ENCODE results near the gene AGAP3. TPM values are rescaled to one million over a fixed set of nuclear protein-coding genes. Genes with fewer than 3 reads are reported as not detected.

Gene AGAP3
- total and polyA plus RNA-seq, 2 of the 4 experiments (the other 2 are of a cell fraction), result 35.3 to 93.9 TPM

DNA sequence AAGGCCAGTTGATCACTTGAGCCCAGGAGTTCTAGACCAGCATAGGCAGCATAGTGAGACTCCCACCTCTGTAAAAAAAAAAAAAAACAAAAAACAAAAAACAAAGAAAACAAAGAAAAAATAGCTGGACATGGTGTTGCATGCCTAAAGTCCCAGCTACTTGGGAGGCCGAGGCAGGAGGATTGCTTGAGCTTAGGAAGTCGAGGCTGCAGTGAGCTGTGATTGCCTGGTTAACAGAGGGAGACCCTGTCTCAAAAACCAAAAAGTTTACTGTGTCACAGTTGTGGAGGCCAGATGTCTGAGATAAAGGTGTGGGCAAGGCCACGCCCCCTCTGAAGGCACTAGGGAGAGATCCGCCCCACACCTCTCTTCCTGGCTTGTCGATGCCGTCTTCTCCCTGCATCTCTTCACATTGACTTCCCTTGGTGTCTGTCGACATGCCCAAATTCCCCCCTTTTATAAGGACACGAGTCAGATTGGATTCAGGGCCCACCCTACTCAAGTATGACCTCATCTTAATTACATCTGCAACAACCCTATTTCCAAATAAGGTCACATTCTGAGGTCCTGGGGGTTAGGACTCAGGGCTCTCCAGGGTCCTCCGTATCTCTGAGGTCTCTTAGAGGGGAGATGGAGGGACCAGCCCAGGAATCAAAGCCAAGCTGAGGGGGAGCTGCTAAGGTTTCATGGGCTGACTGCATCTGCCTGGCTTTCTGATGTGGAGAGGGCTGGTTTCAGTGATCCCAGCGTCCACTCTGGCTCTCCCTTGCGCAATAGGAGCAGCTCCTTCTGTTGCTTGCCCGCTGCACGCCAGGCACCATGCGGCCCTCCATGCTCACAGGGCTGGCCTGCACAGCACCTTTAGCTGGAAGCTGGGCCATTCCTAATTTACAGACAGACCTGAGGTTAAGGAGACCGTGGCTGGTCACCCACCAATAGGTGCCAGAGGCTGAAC, 23.1 kb downstream of the AGAP3 start:
- CTCF ChIA-PET, result interaction anchor here (0.6 to 1.7 kb wide), 4 partner anchors 9 to 95 kb away, joined by 3 to 5 read pairs (median 3); no protein-coding TSS in a partner anchor
- peaks cover 5% of the 10 kb centered on the region for H3K36me3 ChIP-seq (ENCODE audit: control insufficient read depth, insufficient read depth, low read length)
- DNase-seq, result no peak
- H3K79me1 ChIP-seq (ENCODE audit: low read depth in 1 of 2, low read length in 2 of 2), result peaks cover 27 to 86% of the 10 kb centered on the region in 2 experiments
- no peak overlapping the region for H3K4me2 ChIP-seq (ENCODE audit: low read depth, low read length)
- H2AFZ ChIP-seq (replicated peaks; ENCODE audit: low read length, poor library complexity), result no peak overlapping the region
- peaks cover 23% of the 10 kb centered on the region for H3K9me1 ChIP-seq (ENCODE audit: insufficient read depth, low read length)
- peak overlapping the region; percentile 61 for H2BK120ac ChIP-seq (ENCODE audit: low read depth, low read length)
- no peak overlapping the region for H3K56ac ChIP-seq (ENCODE audit: extremely low read depth, insufficient read depth, low read length)
- H3K18ac ChIP-seq (ENCODE audit: low read depth, low read length), result no peak overlapping the region
- no peak overlapping the region for H3K9ac ChIP-seq (ENCODE audit: low read depth, low read length)
- ATAC-seq (ENCODE audit: low read depth), result no peak
- no peak overlapping the region for H3K4me3 ChIP-seq (ENCODE audit: insufficient read depth, low read depth, low read length)
- peaks cover 83% of the 10 kb centered on the region for H4K20me1 ChIP-seq (ENCODE audit: insufficient read depth, low read length)
- dilution Hi-C loops (cut with HindIII; ENCODE audit: low sequenced_read_pairs, unreplicated experiment) (no loop called here), intact Hi-C loops (cut with micrococcal nuclease) (loop anchor here (2.0 to 5.0 kb wide), 4 partner anchors 97 to 331 kb away; no protein-coding TSS in a partner anchor), in situ Hi-C loops (cut with MboI; ENCODE audit: low sequenced_read_pairs) (loop anchor here (5.0 to 25.0 kb wide), 3 partner anchors 87 to 322 kb away; partner anchors contain the start of gene ATG9B)
- peak overlapping the region; percentile 80 for H2AK9ac ChIP-seq (replicated peaks; ENCODE audit: low read depth, low read length, poor library complexity)
- H2BK20ac ChIP-seq (ENCODE audit: low read depth, low read length), result 0 out of 2 replicates have a peak overlapping the region, but pooled peaks have one; percentile 43
- no peak overlapping the region for H2BK5ac ChIP-seq (ENCODE audit: low read depth, low read length, poor library complexity, severe bottlenecking)
- H4K91ac ChIP-seq (ENCODE audit: insufficient read depth, low read depth, low read length), result peak overlapping the region; percentile 38; the same call in 1 of the 2 replicates
- H3K9me3 ChIP-seq (ENCODE audit: control insufficient read depth, insufficient read depth, low read length), result no peaks in the 10 kb centered on the region
- H4K5ac ChIP-seq (ENCODE audit: low read depth, low read length), result no peak overlapping the region; the same call in 1 of the 2 replicates
- peak overlapping the region; percentile 86 for H3K4ac ChIP-seq (ENCODE audit: low read depth, low read length)
- peak overlapping the region; percentile 53 for H3K27ac ChIP-seq (ENCODE audit: insufficient read depth, low read length)
- no peak overlapping the region for H2BK15ac ChIP-seq (ENCODE audit: low read depth, low read length)
- peak overlapping the region; percentile 29 to 69 for H4K8ac ChIP-seq (ENCODE audit: low read depth in 2 of 2, low read length in 2 of 2)
- TF ChIP-seq BHLHE40 (IDR thresholded peaks at IDR 0.05; ENCODE audit: low read depth, low read length), result no peak
- no peak for TF ChIP-seq NFE2L2 (IDR thresholded peaks at IDR 0.05; ENCODE audit: low read depth, low read length)
- peak; percentile 98 for TF ChIP-seq CEBPB (IDR thresholded peaks at IDR 0.05; ENCODE audit: low read depth, low read length)
- no peak for TF ChIP-seq POLR2A (IDR thresholded peaks at IDR 0.05; ENCODE audit: low read depth, low read length)
- TF ChIP-seq, protein P1, sequence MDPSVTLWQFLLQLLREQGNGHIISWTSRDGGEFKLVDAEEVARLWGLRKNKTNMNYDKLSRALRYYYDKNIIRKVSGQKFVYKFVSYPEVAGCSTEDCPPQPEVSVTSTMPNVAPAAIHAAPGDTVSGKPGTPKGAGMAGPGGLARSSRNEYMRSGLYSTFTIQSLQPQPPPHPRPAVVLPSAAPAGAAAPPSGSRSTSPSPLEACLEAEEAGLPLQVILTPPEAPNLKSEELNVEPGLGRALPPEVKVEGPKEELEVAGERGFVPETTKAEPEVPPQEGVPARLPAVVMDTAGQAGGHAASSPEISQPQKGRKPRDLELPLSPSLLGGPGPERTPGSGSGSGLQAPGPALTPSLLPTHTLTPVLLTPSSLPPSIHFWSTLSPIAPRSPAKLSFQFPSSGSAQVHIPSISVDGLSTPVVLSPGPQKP (IDR thresholded peaks at IDR 0.05; ENCODE audit: borderline replicate concordance, low read depth, low read length), result no peak
- TF ChIP-seq, protein P2, sequence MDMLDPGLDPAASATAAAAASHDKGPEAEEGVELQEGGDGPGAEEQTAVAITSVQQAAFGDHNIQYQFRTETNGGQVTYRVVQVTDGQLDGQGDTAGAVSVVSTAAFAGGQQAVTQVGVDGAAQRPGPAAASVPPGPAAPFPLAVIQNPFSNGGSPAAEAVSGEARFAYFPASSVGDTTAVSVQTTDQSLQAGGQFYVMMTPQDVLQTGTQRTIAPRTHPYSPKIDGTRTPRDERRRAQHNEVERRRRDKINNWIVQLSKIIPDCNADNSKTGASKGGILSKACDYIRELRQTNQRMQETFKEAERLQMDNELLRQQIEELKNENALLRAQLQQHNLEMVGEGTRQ (IDR thresholded peaks at IDR 0.05; ENCODE audit: low read depth, low read length), result no peak
- WGBS, 2 experiments (ENCODE audit: extremely low coverage in 2 of 2, insufficient read length in 1 of 2), result 68% methylated on average over 10 of the region's 15 CpGs; no CpG with 5 or more reads in 1 of the 2 experiments
- POLR2A ChIA-PET (ENCODE audit: unreplicated experiment), result interaction anchor here (0.6 kb wide), 1 partner anchor 51 kb away, joined by 6 read pairs; no protein-coding TSS in a partner anchor
- H3K4me1 ChIP-seq (ENCODE audit: control insufficient read depth, insufficient read depth, low read length), result peaks cover 26% of the 10 kb centered on the region
- BruUV-seq (replicated peaks), result no TSS peak
- H2AK5ac ChIP-seq (ENCODE audit: low read depth, low read length), result peak overlapping the region; percentile 84
- no peaks in the 10 kb centered on the region for H3K27me3 ChIP-seq (ENCODE audit: control insufficient read depth, insufficient read depth, low read length)
- peak overlapping the region; percentile 80; the same call in 1 of the 2 replicates for H3K23ac ChIP-seq (ENCODE audit: low read depth, low read length)
- peak overlapping the region; percentile 53; the same call in 1 of the 2 replicates for H3K14ac ChIP-seq (replicated peaks; ENCODE audit: low read depth, low read length)
